A549 (cell line): ENCODE data around the gene FAM221B. TPM values are rescaled to one million over a fixed set of nuclear protein-coding genes. Genes with fewer than 3 reads are reported as not detected.

Experiments
- ATAC-seq, 2 experiments: fragments of 200-7000 bp in 1 of 2; fragments of >200 bp in 1 of 2; cut with Nextera tagmentation in 1 of 2; cut with Tn5 transposase in 1 of 2; 3 replicates each; pipeline versions ENCODE4 v1.8.0 to v1.9.1; 2018 to 2020; ENCODE audit warnings: mild to moderate bottlenecking in 1 of 2, moderate library complexity in 1 of 2
- CTCF ChIA-PET: fragments of 300-600 bp; sonication (Branson Sonifier 250); formaldehyde crosslinking; extraction: SDS; loops from one replicate; lab custom pipeline; 2021; ENCODE audit warnings: antibody characterized with exemption, inconsistent platforms; lab: Yijun Ruan, JAX
- POLR2A ChIA-PET: fragments of 350-600 bp; formaldehyde crosslinking; extraction: SDS; loops from one replicate; lab custom pipeline; 2021; ENCODE audit warnings: antibody characterized with exemption, inconsistent platforms; lab: Yijun Ruan, JAX
- DNase-seq, 2 experiments: peaks; one replicate each; pipeline versions ENCODE4 v3.0.0 to v3.0.0-alpha.2; 2011 to 2016; ENCODE audit warnings: low read depth in 1 of 2, low spot score in 1 of 2
- FAIRE-seq: peaks from 2 replicates; lab custom pipeline; 2011; peaks lifted over from hg19 to GRCh38; lab: Jason Lieb, UNC
- H3K27ac ChIP-seq, 2 experiments: fragments of >200 bp; sonication (Bioruptor Twin); formaldehyde crosslinking; 3 replicates each; pipeline ENCODE4 v1.5.1; 2016 to 2017
- H3K4me1 ChIP-seq: fragments of >200 bp; sonication (Bioruptor Twin); formaldehyde crosslinking; 3 replicates; pipeline ENCODE4 v1.6.1; 2016
- H3K4me2 ChIP-seq: fragments of >200 bp; sonication (Bioruptor Twin); formaldehyde crosslinking; 3 replicates; pipeline ENCODE4 v1.6.1; 2016
- H3K4me3 ChIP-seq: fragments of >200 bp; sonication (Bioruptor Twin); formaldehyde crosslinking; 3 replicates; pipeline ENCODE4 v1.5.1; 2016
- H3K9me3 ChIP-seq: fragments of >200 bp; sonication (Bioruptor Twin); formaldehyde crosslinking; 3 replicates; pipeline ENCODE4 v1.6.1; 2016
- CBX8 ChIP-seq: fragments of 200-600 bp; sonication (generic); IDR thresholded peaks from 2 replicates; pipeline ENCODE4 v1.6.1; 2016
- CEBPB ChIP-seq, 2 experiments: fragments of >200 bp in 1 of 2; sonication (Bioruptor Twin) in 1 of 2; formaldehyde crosslinking in 1 of 2; IDR thresholded peaks; 2 replicates each; pipeline ENCODE4 v1.6.1; 2012 to 2016
- CTCF ChIP-seq: fragments of >200 bp; sonication (Bioruptor Twin); formaldehyde crosslinking; IDR thresholded peaks from 3 replicates; pipeline ENCODE4 v1.5.1; 2016
- E2F6 ChIP-seq: IDR thresholded peaks from 2 replicates; pipeline ENCODE4 v1.6.1; 2012; ENCODE audit warnings: low read depth, borderline replicate concordance
- EHF ChIP-seq: fragments of 250-450 bp; sonication (Bioruptor Pico); IDR thresholded peaks from 2 replicates; pipeline ENCODE4 v1.5.0; 2020; ENCODE audit warnings: mild to moderate bottlenecking
- EP300 ChIP-seq, 2 experiments: fragments of >200 bp; sonication (Bioruptor Twin); formaldehyde crosslinking; IDR thresholded peaks; 2 replicates in 1 of 2; 3 replicates in 1 of 2; pipeline ENCODE4 v1.6.1; 2016 to 2017
- HEYL ChIP-seq: fragments of 250-450 bp; sonication (Bioruptor Pico); IDR thresholded peaks from 2 replicates; pipeline ENCODE4 v1.8.0; 2021; ENCODE audit warnings: mild to moderate bottlenecking, moderate library complexity
- HOXA7 ChIP-seq: fragments of 250-450 bp; sonication (Bioruptor Pico); IDR thresholded peaks from 2 replicates; pipeline ENCODE4 v1.5.0; 2020; ENCODE audit warnings: mild to moderate bottlenecking, moderate library complexity
- HOXB13 ChIP-seq: fragments of 250-450 bp; sonication (Bioruptor Pico); IDR thresholded peaks from 2 replicates; pipeline ENCODE4 v1.5.0; 2020; ENCODE audit warnings: low read depth, mild to moderate bottlenecking, moderate library complexity
- HOXB5 ChIP-seq: fragments of 250-450 bp; sonication (Bioruptor Pico); IDR thresholded peaks from 2 replicates; pipeline ENCODE4 v1.5.0; 2020; ENCODE audit warnings: mild to moderate bottlenecking, moderate library complexity
- JUNB ChIP-seq: fragments of >200 bp; sonication (Bioruptor Twin); formaldehyde crosslinking; IDR thresholded peaks from 2 replicates; pipeline ENCODE4 v1.6.1; 2016
- MAX ChIP-seq: IDR thresholded peaks from 2 replicates; pipeline ENCODE4 v1.6.1; 2012
- MAZ ChIP-seq: fragments of 150-350 bp; IDR thresholded peaks from 2 replicates; pipeline ENCODE4 v1.6.1; 2014; ENCODE audit warnings: antibody characterized with exemption, low read depth, low read length, borderline replicate concordance
- PBX3 ChIP-seq: IDR thresholded peaks from 2 replicates; pipeline ENCODE4 v1.6.1; 2012
- PHF8 ChIP-seq: fragments of 200-600 bp; sonication (generic); IDR thresholded peaks from 2 replicates; pipeline ENCODE4 v1.6.1; 2016; ENCODE audit warnings: low read depth, mild to moderate bottlenecking, antibody characterized with exemption, moderate library complexity, borderline replicate concordance
- POLR2AphosphoS2 ChIP-seq: conservative IDR thresholded peaks from 2 replicates; pipeline ENCODE4 v1.6.1; 2012; ENCODE audit warnings: low read length, improper control_type of control experiment, inconsistent platforms
- RAD21 ChIP-seq, 2 experiments: fragments of >200 bp in 1 of 2; sonication (Bioruptor Twin) in 1 of 2; formaldehyde crosslinking in 1 of 2; IDR thresholded peaks in 1 of 2; conservative IDR thresholded peaks in 1 of 2; 2 replicates in 1 of 2; 3 replicates in 1 of 2; pipeline ENCODE4 v1.6.1; 2012 to 2018; ENCODE audit warnings: inconsistent platforms in 1 of 2
- RNF2 ChIP-seq: fragments of 200-600 bp; sonication (generic); IDR thresholded peaks from 2 replicates; pipeline ENCODE4 v1.6.1; 2016; ENCODE audit warnings: low read depth, mild to moderate bottlenecking, antibody characterized with exemption, moderate library complexity, borderline replicate concordance
- ZFP36 ChIP-seq: fragments of 450-650 bp; IDR thresholded peaks from 2 replicates; pipeline ENCODE4 v1.6.1; 2014; ENCODE audit warnings: borderline replicate concordance; ENCODE audit not compliant: partially characterized antibody
- WGBS: methylation state at CpG from one replicate; pipeline ENCODE4 v1.1.6; 2017; ENCODE audit errors: missing lambda C conversion rate; 5-methylcytosine and 5-hydroxymethylcytosine counted together
- polyA plus RNA-seq, 4 experiments: library from polyadenylated mRNA; depleted of rRNA in 3 of 4; stranded (reverse); fragments of >200 nt; fragmentation: RNase III in 1 of 4; extraction: RNeasy Plus Mini Kit Qiagen cat#74134 plus additional on column Dnase treatment in 1 of 4; gene quantifications; 2 replicates in 3 of 4; 3 replicates in 1 of 4; pipeline ENCODE4 v1.2.3, GENCODE V29; 2011 to 2017

Gene FAM221B
- polyA plus RNA-seq, 2 of the 4 experiments (the other 2 are of a cell fraction), result not detected

GRCh38 chr9:35811381-35812024 is 17.0 kb downstream of the FAM221B start (continued):
- TF ChIP-seq RAD21 (conservative IDR thresholded peaks at IDR 0.05 in 1 of 2, IDR thresholded peaks at IDR 0.05 in 1 of 2) (no peak), HOXA7 (CRISPR knock-in tag) (no peak), HEYL (CRISPR knock-in tag) (no peak), CEBPB (IDR thresholded peaks at IDR 0.05) (no peak), EP300 (IDR thresholded peaks at IDR 0.05) (no peak)

GRCh38 chr9:35810122-35810521 is 18.4 kb downstream of the FAM221B start:
- TF ChIP-seq HEYL (CRISPR knock-in tag) (no peak), JUNB (no peak), POLR2AphosphoS2 (no peak)
- Histone ChIP-seq H3K27ac (no peak overlapping the region), H3K9me3 (no peaks in the 10 kb centered on the region), H3K4me2 (no peak overlapping the region), H3K4me3 (no peak overlapping the region), H3K4me1 (peaks cover 21% of the 10 kb centered on the region)
- WGBS, result 87% methylated on average over 6 of the region's 7 CpGs
- ChIA-PET CTCF (interaction anchor here (0.9 to 7.2 kb wide), 6 partner anchors 10 to 72 kb away, joined by 3 to 68 read pairs (median 24); partner anchors contain the start of genes FAM221B, NPR2 and TMEM8B), POLR2A (no interaction called here)
- no peak for DNase-seq
- FAIRE-seq, result no peak
- no peak for ATAC-seq

- POLR2A ChIA-PET, result no interaction called here
- Histone ChIP-seq H3K4me1 (peaks cover 13% of the 10 kb centered on the region), H3K4me2 (no peak overlapping the region), H3K4me3 (no peak overlapping the region), H3K27ac (no peak overlapping the region), H3K9me3 (no peaks in the 10 kb centered on the region)
- TF ChIP-seq MAZ (no peak), E2F6 (no peak), RNF2 (no peak), PHF8 (no peak), HOXB5 (CRISPR knock-in tag) (no peak), HOXB13 (CRISPR knock-in tag) (no peak), CTCF (no peak), EHF (no peak)
- DNase-seq (no peak), FAIRE-seq (no peak), ATAC-seq (no peak)
- CTCF ChIA-PET, result interaction anchor here (0.6 to 7.2 kb wide), 4 partner anchors 18 to 74 kb away, joined by 3 to 68 read pairs (median 4); no protein-coding TSS in a partner anchor
- WGBS, result 96% methylated on average over 9 of the region's 9 CpGs
Observed at GRCh38 chr9:35808433-35808832, 20.1 kb downstream of the FAM221B start.

GRCh38 chr9:35806101-35806500 is 22.4 kb downstream of the FAM221B start:
- no peak for ATAC-seq
- no peak for FAIRE-seq
- POLR2A ChIA-PET, result no interaction called here
- Histone ChIP-seq H3K9me3 (no peaks in the 10 kb centered on the region), H3K4me1 (no peaks in the 10 kb centered on the region), H3K4me3 (no peak overlapping the region), H3K27ac (no peak overlapping the region), H3K4me2 (no peak overlapping the region)
- CTCF ChIA-PET, result interaction anchor here (0.6 to 9.8 kb wide), 6 partner anchors 9 to 212 kb away, joined by 4 to 91 read pairs (median 6); no protein-coding TSS in a partner anchor
- no peak for DNase-seq
- WGBS, result 97% methylated on average over 8 of the region's 8 CpGs
- no peak for TF ChIP-seq PBX3
- TF ChIP-seq HOXA7 (CRISPR knock-in tag), result no peak
- no peak for TF ChIP-seq MAX
- no peak for TF ChIP-seq CBX8
- TF ChIP-seq PHF8, result no peak
- TF ChIP-seq ZFP36, result no peak
